Activated CD8-positive, alpha-beta memory T cell treated with anti-CD3 and anti-CD28 coated beads, Interleukin-2, amount 50 U/mL, for 1 hour (primary cell): Measurements from ENCODE around the gene BMP7.

Experiments
- DNase-seq: peaks from one replicate; pipeline ENCODE4 v3.0.0-alpha.2; 2020; ENCODE audit errors: extremely low read depth

Gene BMP7

DNA sequence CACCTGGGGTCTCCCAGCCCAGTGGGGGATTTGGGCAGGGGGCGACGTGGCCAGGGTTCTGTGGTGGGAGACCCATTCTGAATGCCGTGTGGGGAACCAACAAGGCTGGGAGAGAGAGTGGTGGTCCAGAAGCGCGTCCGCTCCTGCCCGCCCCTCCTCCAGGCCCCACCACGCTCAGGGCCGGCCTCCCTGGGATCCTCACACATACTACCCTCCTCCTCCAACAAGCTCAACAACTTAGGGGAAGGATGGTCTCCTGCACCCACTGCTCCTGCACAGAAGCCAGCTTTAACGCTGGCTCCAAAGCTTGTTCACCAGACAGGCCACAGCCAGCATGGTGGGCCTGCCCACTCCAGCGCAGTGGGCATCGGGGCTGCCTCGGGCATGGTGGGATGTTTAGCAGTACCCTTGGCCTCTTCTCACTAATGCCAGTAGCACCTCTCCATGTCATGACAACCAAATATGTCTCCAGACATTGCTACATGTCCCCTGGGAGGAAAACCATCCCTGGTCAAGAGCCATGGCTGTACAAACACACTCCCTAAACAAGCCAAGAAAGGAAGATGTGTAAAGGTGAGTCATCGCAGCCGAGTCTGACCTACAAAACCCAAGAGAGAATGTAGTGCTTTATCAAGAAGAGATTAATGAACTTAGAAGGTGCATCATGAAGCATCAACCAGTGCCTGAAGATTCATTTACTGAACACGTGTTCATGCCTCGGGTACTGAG is 75.7 kb downstream of the BMP7 start:
- no peak for DNase-seq

DNA sequence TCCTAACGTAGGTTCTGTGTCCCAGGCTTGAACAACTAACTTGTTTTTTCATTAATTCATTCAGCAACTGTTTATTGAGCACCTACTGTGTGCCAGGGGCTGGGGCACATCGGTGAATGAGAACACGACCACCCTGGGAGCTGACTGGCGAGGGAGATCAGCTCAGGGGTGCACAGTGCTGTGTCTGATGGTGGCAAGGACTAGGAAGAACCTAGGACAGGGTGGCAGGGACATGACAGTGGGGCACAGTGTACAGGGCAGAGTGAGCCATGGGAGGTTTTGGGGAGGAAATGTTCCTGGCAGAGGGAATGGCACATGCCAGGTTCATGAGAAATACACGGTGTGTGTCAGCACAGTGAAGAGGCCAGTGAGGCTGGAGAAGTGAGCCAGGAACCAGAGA is 76.7 kb downstream of the BMP7 start:
- no peak for DNase-seq

- DNase-seq: no peak
Measured at GRCh38 chr20:57188576-57189079, 77.8 kb downstream of the BMP7 start.

- DNase-seq: no peak
Measured at GRCh38 chr20:57188056-57188455, 78.4 kb downstream of the BMP7 start.

DNA sequence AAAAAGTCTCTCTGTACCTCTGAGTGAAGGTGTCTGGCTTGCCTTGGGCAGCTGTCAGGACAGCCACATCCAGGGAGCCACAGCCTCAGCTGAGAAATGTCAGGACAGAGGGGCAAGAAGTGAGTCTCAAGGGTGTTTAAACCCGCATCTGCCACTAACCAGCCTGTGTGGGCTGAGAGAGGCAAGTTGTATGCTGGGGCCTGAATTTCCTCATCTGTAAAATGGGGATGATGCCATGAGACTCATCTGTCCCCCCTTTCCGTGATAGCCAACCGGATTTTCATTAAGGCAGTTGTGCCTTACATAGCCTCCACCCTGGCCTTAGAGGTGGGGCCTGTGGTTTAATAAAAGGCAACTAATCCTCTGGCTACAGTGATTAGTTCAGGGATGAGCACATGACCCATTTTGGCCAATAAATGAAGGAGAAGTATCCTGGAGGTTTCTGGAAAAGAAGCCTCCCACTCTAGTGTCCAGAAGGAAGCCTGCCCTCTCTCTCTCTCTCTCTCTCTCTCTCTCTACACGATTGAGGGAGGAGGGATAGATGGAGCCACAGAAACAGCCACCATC is 79.3 kb downstream of the BMP7 start:
- no peak for DNase-seq

GRCh38 chr20:57186192-57186591 is 80.2 kb downstream of the BMP7 start:
- no peak for DNase-seq

GRCh38 chr20:57185188-57185743 is 81.2 kb downstream of the BMP7 start:
- no peak for DNase-seq

DNA sequence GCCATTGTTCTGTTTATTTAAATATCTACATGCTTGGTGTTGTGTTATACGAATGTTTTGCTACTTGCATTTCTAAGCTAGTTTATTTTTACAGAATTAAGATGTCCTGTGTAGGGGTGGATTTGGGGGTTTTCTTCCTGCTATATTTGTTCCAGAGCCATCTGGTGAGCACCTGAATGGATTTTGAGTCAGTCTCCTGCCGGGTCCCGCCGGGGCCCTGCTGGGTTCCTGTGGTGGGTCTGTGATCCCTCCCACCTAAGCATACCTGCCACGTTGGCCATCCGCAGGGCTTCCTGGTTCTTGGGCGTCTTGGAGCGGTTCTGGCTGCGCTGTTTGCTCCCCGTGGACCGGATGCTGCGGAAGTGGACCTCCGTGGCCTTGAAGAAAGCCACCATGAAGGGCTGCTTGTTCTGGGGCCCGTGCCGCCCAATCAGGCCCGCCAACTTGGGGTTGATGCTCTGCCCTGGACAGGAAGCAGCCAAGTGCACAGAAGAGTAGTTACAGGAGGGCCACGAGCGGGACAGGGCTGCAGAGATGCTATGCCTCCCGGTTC is 82.9 kb downstream of the BMP7 start:
- DNase-seq: no peak

GRCh38 chr20:57181639-57182038 is 84.8 kb downstream of the BMP7 start:
- DNase-seq: no peak

GRCh38 chr20:57180954-57181353 is 85.5 kb downstream of the BMP7 start:
- no peak for DNase-seq

GRCh38 chr20:57180387-57180786 is 86.1 kb downstream of the BMP7 start:
- DNase-seq: no peak

- DNase-seq: no peak
Measured at GRCh38 chr20:57179265-57179664, 87.2 kb downstream of the BMP7 start.

GRCh38 chr20:57178582-57179111 is 87.8 kb downstream of the BMP7 start:
- DNase-seq: no peak

DNA sequence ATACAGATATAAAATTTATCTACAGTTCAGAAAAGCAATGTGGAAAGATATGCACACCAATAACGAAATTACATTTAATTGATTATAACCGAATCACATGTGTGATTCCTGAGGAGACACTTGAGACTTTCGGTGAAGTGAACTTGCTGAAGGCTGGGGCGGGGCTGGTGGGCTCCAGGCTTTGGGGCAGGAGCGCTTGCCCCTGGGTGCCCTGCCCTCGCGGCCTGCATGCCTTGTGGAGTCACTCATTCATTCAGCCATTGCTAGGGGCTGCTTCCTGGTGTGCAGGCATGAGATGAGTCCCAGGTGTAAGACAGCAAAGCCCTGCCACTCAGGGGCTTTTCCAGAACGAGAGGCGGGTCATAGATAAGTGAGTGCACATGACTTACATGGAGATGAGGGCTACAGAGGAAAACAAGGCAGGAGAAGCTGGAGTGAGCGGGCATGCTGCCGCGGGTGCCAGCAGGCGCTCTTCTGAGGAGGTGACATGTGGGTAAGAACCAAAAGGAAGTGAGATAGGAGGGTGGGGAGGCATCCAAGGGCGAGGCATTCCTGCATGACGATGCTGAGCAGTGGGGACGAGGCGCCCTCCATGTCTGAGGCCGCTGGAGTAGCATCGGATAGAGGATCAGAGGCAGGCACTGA is 88.7 kb downstream of the BMP7 start:
- DNase-seq: no peak

DNA sequence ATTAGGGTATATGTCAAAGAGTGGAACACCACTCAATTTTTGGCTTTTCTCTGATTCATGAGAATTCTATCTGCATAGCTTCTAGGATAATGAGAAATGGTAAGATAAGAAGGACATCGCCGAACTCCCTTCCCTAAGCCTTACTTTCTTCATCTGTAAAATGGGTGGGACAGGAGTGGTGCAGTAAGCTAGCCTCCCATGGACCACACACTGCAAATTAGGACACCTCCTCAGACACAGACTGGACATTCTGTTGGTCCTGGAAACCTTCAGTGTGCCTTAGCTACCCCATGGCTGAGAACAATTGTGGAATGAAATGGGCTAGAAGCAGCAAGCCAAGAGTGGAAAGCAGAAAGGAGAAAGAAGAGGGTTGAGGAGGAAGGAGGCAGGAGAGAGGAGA is 89.6 kb downstream of the BMP7 start:
- no peak for DNase-seq

DNA sequence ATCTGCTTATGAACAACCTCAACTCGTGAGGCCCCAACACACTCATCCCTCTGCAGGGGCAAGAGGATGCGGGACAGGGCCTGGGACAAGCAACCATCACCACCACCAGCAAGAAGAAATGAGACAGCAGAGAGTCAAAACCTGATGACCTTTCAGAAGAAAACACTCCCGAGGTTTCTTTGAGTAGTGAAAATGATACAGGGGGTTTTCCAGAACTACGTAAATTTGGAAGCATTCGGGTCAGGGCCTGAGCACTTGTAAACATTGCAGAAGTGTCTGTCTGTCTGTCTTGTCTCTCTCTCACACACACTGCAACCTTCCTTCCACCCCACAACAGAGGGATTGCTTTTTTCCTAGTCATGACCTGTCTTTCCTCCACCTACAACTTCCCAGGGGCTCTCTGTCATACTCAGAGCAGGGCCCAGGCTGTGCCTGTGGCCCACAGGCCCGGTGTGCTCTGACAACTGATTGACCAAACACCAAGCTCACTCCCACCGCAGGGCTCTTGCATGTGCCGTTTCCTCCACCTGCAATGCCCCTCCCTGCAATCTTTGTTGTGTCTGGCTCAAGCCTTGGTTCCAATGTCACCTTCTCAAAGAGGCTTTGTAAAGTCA is 90.9 kb downstream of the BMP7 start:
- no peak for DNase-seq

- DNase-seq: no peak
Measured at GRCh38 chr20:57174737-57175136, 91.7 kb downstream of the BMP7 start.

DNA sequence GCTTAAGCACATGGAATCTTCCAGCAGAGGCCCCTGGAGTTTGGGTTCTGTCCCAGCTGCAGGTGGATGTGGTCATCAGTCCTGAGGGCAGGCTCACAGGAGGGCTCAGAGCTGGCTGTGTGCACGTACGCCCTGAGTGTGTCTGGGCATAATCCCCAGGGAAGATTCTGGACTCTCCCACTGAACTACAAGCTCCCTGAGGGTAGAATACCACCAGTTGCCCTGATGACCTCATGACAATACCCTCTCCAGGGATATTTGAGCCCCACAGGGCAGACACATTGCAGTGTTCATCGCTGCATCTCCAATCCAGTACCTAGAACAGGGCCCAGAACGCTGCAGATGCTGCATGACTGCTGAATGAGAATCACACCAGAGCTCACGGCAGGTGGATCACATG is 92.5 kb downstream of the BMP7 start:
- DNase-seq: no peak

DNA sequence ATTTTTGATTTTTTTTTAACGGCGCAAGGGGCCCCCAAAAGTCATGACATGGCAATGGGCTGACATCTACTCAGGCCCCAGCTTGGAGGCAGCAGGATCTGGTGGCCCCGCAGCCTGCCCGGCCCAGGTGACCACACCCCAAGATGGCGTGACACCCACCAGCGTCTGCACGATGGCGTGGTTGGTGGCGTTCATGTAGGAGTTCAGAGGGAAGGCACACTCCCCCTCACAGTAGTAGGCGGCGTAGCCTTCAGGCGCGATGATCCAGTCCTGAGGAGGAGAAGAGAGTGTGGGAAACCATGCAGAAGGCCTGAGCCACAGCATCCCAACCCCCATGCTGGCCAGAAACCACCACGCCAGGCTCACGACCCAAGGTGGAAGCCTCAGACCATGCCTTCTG is 93.4 kb downstream of the BMP7 start:
- no peak for DNase-seq

- no peak for DNase-seq
Measured at GRCh38 chr20:57170343-57170742, 96.1 kb downstream of the BMP7 start.

DNA sequence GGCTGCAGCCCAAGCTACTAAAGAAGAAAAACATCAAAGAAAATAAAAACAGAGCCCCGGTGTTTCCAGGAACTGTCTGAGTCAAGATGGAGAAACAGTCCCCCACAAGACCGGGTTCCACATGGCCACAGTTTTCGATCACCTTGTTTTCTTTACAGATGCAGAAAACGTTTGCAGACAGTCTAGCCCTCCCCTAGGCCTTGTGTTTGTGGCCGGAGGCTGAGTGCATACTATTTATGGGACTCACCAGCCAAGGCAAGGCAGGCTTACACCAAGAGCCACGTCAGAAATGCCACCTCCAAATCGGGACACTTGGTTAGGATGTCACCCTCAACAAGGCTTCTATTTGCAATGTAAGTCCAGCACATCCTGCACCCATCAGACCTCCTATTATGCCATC is 97.3 kb downstream of the BMP7 start:
- DNase-seq: no peak
